K562 (cell line): ENCODE data around the gene CYS1. TPM values are rescaled to one million over a fixed set of nuclear protein-coding genes. Genes with fewer than 3 reads are reported as not detected.

Experiments used
- ATAC-seq: fragments of 200-7000 bp; cut with Tn5 transposase; 3 replicates; pipeline ENCODE4 v1.9.1; 2020; ENCODE audit warnings: moderate library complexity
- BruUV-seq: library from RNA; stranded (reverse); fragments of 400-500 nt; replicated peaks from 2 replicates; lab custom pipeline; 2021; lab: Mats Ljungman, UMichigan
- CTCF ChIA-PET: fragments of 300-600 bp; formaldehyde crosslinking; extraction: SDS; loops from one replicate; lab custom pipeline; 2021; ENCODE audit warnings: low intra/inter-chr PET ratio; lab: Yijun Ruan, JAX
- POLR2A ChIA-PET: fragments of 300-600, 350-650 bp; sonication (Branson Sonifier 250); formaldehyde crosslinking; extraction: SDS; loops from one replicate; lab custom pipeline; 2021; ENCODE audit warnings: antibody characterized with exemption, inconsistent platforms; lab: Yijun Ruan, JAX
- DNase-seq, 4 experiments: peaks; one replicate each; pipeline versions ENCODE4 v3.0.0 to v3.0.0-alpha.2; 2011 to 2018; ENCODE audit warnings: low spot score in 3 of 4, mixed read lengths in 3 of 4; ENCODE audit errors: extremely low read depth in 1 of 4
- FAIRE-seq: peaks from 2 replicates; lab custom pipeline; 2011; peaks lifted over from hg19 to GRCh38; lab: Jason Lieb, UNC
- H2AFZ ChIP-seq: 2 replicates; pipeline ENCODE4 v1.6.0; 2011; ENCODE audit warnings: low read depth, low read length, control low read depth, inconsistent platforms
- H3K27ac ChIP-seq: fragments of 200-600 bp; 3 replicates; pipeline ENCODE4 v1.8.0; 2011; ENCODE audit warnings: low read depth, mild to moderate bottlenecking, control low read depth, inconsistent platforms, low read length, moderate library complexity, mixed read lengths; ENCODE audit errors: extremely low read depth
- H3K27me3 ChIP-seq, 2 experiments: fragments of 300-600 bp in 1 of 2; 2 replicates in 1 of 2; 3 replicates in 1 of 2; pipeline versions ENCODE4 v1.6.0 to v1.8.0; 2011; ENCODE audit warnings: inconsistent platforms in 2 of 2, low read length in 2 of 2, mild to moderate bottlenecking in 1 of 2, mixed read lengths in 1 of 2, moderate library complexity in 1 of 2; ENCODE audit not compliant: control insufficient read depth in 2 of 2, insufficient read depth in 2 of 2
- H3K36me3 ChIP-seq: fragments of 300-600 bp; 3 replicates; pipeline ENCODE4 v1.8.0; 2011; ENCODE audit warnings: mild to moderate bottlenecking, low read length, inconsistent platforms; ENCODE audit not compliant: control insufficient read depth, insufficient read depth
- H3K4me1 ChIP-seq, 2 experiments: fragments of 200-600 bp in 1 of 2; replicated peaks in 1 of 2; 2 replicates in 1 of 2; 3 replicates in 1 of 2; pipeline versions ENCODE4 v1.5.1 to v1.8.0; 2011; ENCODE audit warnings: inconsistent platforms in 2 of 2, low read length in 2 of 2, mild to moderate bottlenecking in 1 of 2, mixed read lengths in 1 of 2, moderate library complexity in 1 of 2; ENCODE audit not compliant: control insufficient read depth in 2 of 2, insufficient read depth in 2 of 2
- H3K4me2 ChIP-seq: 2 replicates; pipeline ENCODE4 v1.6.1; 2011; ENCODE audit warnings: low read length, control low read depth, inconsistent platforms, mixed read lengths; ENCODE audit not compliant: insufficient read depth
- H3K4me3 ChIP-seq: fragments of 200-600 bp; sonication (generic), shearing (Covaris generic); 2 replicates; pipeline ENCODE4 v1.5.1; 2016; ENCODE audit warnings: control low read depth, inconsistent platforms
- H3K79me2 ChIP-seq: fragments of 200-600 bp; 3 replicates; pipeline ENCODE4 v1.8.0; 2011; ENCODE audit warnings: low read length, inconsistent platforms; ENCODE audit not compliant: control insufficient read depth, insufficient read depth
- H3K9ac ChIP-seq, 2 experiments: 2 replicates each; pipeline versions ENCODE4 v1.6.0 to v1.6.1; 2011; ENCODE audit warnings: low read depth in 2 of 2, low read length in 2 of 2, control low read depth in 1 of 2, inconsistent platforms in 1 of 2, mild to moderate bottlenecking in 1 of 2, mixed read lengths in 1 of 2; ENCODE audit not compliant: insufficient read depth in 1 of 2
- H3K9me1 ChIP-seq: one replicate; pipeline ENCODE4 v1.6.0; 2011; ENCODE audit warnings: inconsistent platforms, mild to moderate bottlenecking, low read length, moderate library complexity; ENCODE audit not compliant: control insufficient read depth, insufficient read depth
- H3K9me3 ChIP-seq: replicated peaks from 2 replicates; pipeline ENCODE4 v1.5.1; 2011; ENCODE audit warnings: low read depth, low read length, inconsistent platforms; ENCODE audit not compliant: control insufficient read depth, insufficient read depth
- H4K20me1 ChIP-seq: replicated peaks from 2 replicates; pipeline ENCODE4 v1.6.1; 2011; ENCODE audit warnings: low read length, inconsistent platforms, mixed read lengths; ENCODE audit not compliant: control insufficient read depth, insufficient read depth
- CUX1 ChIP-seq: fragments of 200-800 bp; sonication (Bioruptor generic); IDR thresholded peaks from 2 replicates; pipeline ENCODE4 v1.6.1; 2016; ENCODE audit warnings: missing genetic modification characterization, missing compliant biosample characterization
- GATAD2B ChIP-seq: fragments of 450-650 bp; IDR thresholded peaks from 2 replicates; pipeline ENCODE4 v1.6.1; 2017; ENCODE audit warnings: mild to moderate bottlenecking, borderline replicate concordance
- HBP1 ChIP-seq: fragments of 450-650 bp; formaldehyde crosslinking; IDR thresholded peaks from 2 replicates; pipeline ENCODE4 v1.4.0; 2022; ENCODE audit warnings: missing genetic modification characterization
- NFE2 ChIP-seq: IDR thresholded peaks from 2 replicates; pipeline ENCODE4 v1.6.1; 2014; ENCODE audit warnings: antibody characterized with exemption, low read depth
- RAD51 ChIP-seq: fragments of 450-650 bp; IDR thresholded peaks from 2 replicates; pipeline ENCODE4 v1.7.1; 2016; ENCODE audit warnings: low read depth, mild to moderate bottlenecking, borderline replicate concordance
- RHOXF2B ChIP-seq: fragments of 250-450 bp; sonication (Bioruptor Pico); conservative IDR thresholded peaks from 2 replicates; pipeline ENCODE4 v1.5.1; 2021
- TCF15 ChIP-seq: fragments of 250-450 bp; sonication (Bioruptor Pico); IDR thresholded peaks from 2 replicates; pipeline ENCODE4 v1.8.0; 2022; ENCODE audit warnings: moderate library complexity, mild to moderate bottlenecking, inconsistent platforms
- TFAP4 ChIP-seq: sonication (generic); formaldehyde crosslinking; IDR thresholded peaks from 2 replicates; pipeline ENCODE4 v1.8.0; 2022; ENCODE audit warnings: missing genetic modification reagents, mild to moderate bottlenecking, moderate library complexity, borderline replicate concordance
- ZBTB43 ChIP-seq: sonication (generic); formaldehyde crosslinking; IDR thresholded peaks from 2 replicates; pipeline ENCODE4 v1.8.0; 2023; ENCODE audit warnings: mild to moderate bottlenecking, missing genetic modification reagents
- ZFP30 ChIP-seq: fragments of 250-450 bp; sonication (Bioruptor Pico); IDR thresholded peaks from 2 replicates; pipeline ENCODE4 v1.8.0; 2022; ENCODE audit warnings: moderate library complexity, mild to moderate bottlenecking, inconsistent platforms, borderline replicate concordance
- ZNF165 ChIP-seq: fragments of 250-450 bp; sonication (Bioruptor Pico); IDR thresholded peaks from 2 replicates; pipeline ENCODE4 v1.4.0; 2020; ENCODE audit warnings: borderline replicate concordance
- ZNF444 ChIP-seq: fragments of 250-450 bp; sonication (Bioruptor Pico); IDR thresholded peaks from 2 replicates; pipeline ENCODE4 v1.4.0; 2020; ENCODE audit warnings: mild to moderate bottlenecking, moderate library complexity
- ZNF695 ChIP-seq: fragments of 450-650 bp; formaldehyde crosslinking; IDR thresholded peaks from 2 replicates; pipeline ENCODE4 v1.4.0; 2020; ENCODE audit warnings: mild to moderate bottlenecking, moderate library complexity
- WGBS: fragments of 100-300 bp; shearing (Covaris generic); methylation state at CpG from one replicate; pipeline ENCODE4 v1.1.6; 2016; ENCODE audit warnings: low coverage, mixed read lengths; ENCODE audit not compliant: insufficient coverage; ENCODE audit errors: missing lambda C conversion rate; 5-methylcytosine and 5-hydroxymethylcytosine counted together
- in situ Hi-C: fragments of 300-500 bp; cut with MboI; formaldehyde crosslinking; loops from 4 replicates; pipeline ENCODE4 v1.15.0; 2018; ENCODE audit warnings: inconsistent platforms, mixed read lengths
- intact Hi-C: fragments of 100-400 bp; cut with micrococcal nuclease; formaldehyde crosslinking; loops from 2 replicates; pipeline ENCODE4 v1.14.2; 2022
- polyA plus RNA-seq, 8 experiments: library from polyadenylated mRNA; depleted of rRNA in 4 of 8; stranded (reverse) in 5 of 8; unstranded in 3 of 8; fragments of >200 nt; fragmentation: Nextera tagmentation in 2 of 8; fragmentation: Illumina TruSeq in 1 of 8; extraction: Ambion mirVana in 2 of 8; extraction: Trizol in 1 of 8; gene quantifications; 2 replicates each; pipeline versions ENCODE4 v1.2.1 to v1.2.3, GENCODE V29; 2011 to 2014; ENCODE audit warnings: inconsistent platforms in 1 of 8, missing spikeins in 1 of 8
- total RNA-seq, 7 experiments: library from RNA; depleted of rRNA in 6 of 7; stranded (reverse); fragments of >200 nt in 6 of 7; fragmentation: Illumina TruSeq in 2 of 7; extraction: Trizol in 2 of 7; gene quantifications; 2 replicates each; pipeline versions ENCODE4 v1.2.1 to v1.2.3, GENCODE V29; 2011 to 2021; ENCODE audit warnings: low replicate concordance in 1 of 7

Gene CYS1
- total and polyA plus RNA-seq, 9 of the 15 experiments (the other 6 are each of a cell fraction or from before 2014, with no cell fraction given) = 0.11 to 0.13 TPM; not detected in 7

GRCh38 chr2:10073706-10074105 lies 6.5 kb downstream of the CYS1 start:
- CTCF ChIA-PET = no interaction called here
- H3K9me1 ChIP-seq = no peaks in the 10 kb centered on the region
- no TSS peak for BruUV-seq
- no peak for FAIRE-seq
- intact Hi-C loops = loop anchor here (2.0 to 5.0 kb wide), 2 partner anchors 49 to 594 kb away; partner anchors contain the start of gene RRM2
- no peak overlapping the region; a peak in 1 of 4 replicates for H3K9ac ChIP-seq
- H3K27me3 ChIP-seq = peaks cover 39 to 48% of the 10 kb centered on the region in 2 experiments
- TF ChIP-seq RHOXF2B (CRISPR knock-in tag) (no peak), ZNF444 (no peak), TFAP4 (CRISPR knock-in tag) (no peak), RAD51 (no peak), ZFP30 (CRISPR knock-in tag) (no peak), ZBTB43 (no peak), CUX1 (CRISPR knock-in tag) (no peak), NFE2 (no peak), GATAD2B (no peak), ZNF695 (CRISPR knock-in tag) (no peak), TCF15 (no peak), HBP1 (no peak), ZNF165 (no peak)
- no peak overlapping the region for H3K4me2 ChIP-seq
- 0 out of 2 replicates have a peak, but pooled peaks cover 7% of the 10 kb centered on the region for H4K20me1 ChIP-seq
- no peak for DNase-seq
- no peak for ATAC-seq
- no peaks in the 10 kb centered on the region for H3K36me3 ChIP-seq
- H3K4me3 ChIP-seq = no peak overlapping the region
- peaks cover 2 to 11% of the 10 kb centered on the region in 2 experiments; a peak in 3 of 5 replicates for H3K4me1 ChIP-seq
- no peaks in the 10 kb centered on the region for H3K79me2 ChIP-seq
- H3K27ac ChIP-seq = no peak overlapping the region
- no peak overlapping the region for H2AFZ ChIP-seq
- H3K9me3 ChIP-seq = no peaks in the 10 kb centered on the region
- in situ Hi-C loops = no loop called here
- WGBS = 32% methylated on average over 8 of the region's 8 CpGs
- POLR2A ChIA-PET = interaction anchor here (0.6 to 2.2 kb wide), 7 partner anchors 51 to 373 kb away, joined by 3 to 11 read pairs (median 4); no protein-coding TSS in a partner anchor
